Stimulated activated CD4-positive, alpha-beta T cell treated with anti-CD3 and anti-CD28 coated beads, Interleukin-4, amount 100 ng/mL, for 4 hours (primary cell): Measurements from ENCODE around the gene ATP7B.
"Not testable (repeated sequence)": the region's sequence is repeated elsewhere in the genome, so short reads cannot be mapped to it uniquely, and the experiment has no call there.

ENCODE experiments used
- DNase-seq, 2 experiments: peaks; one replicate each; pipeline ENCODE4 v3.0.0-alpha.2; 2020

ATP7B gene

GRCh38 chr13:52010890-52011631 is at the start of gene ATP7B:
Gene ATP7B (minus strand): TSS chr13:52011450. CDS start chr13:52011337, 113 bp downstream.
- DNase-seq = peak; percentile 2 to 23

GRCh38 chr13:52053460-52053859 is 42.2 kb upstream of the ATP7B start:
- DNase-seq = no peak

- DNase-seq = no peak
These were observed 40.1 kb upstream of the ATP7B start for GRCh38 chr13:52051400-52051799.

GRCh38 chr13:52048516-52048915 is 37.3 kb upstream of the ATP7B start:
- DNase-seq = no peak

GRCh38 chr13:52047463-52047862 is 36.2 kb upstream of the ATP7B start:
- no peak for DNase-seq

GRCh38 chr13:52043675-52044074 is 32.4 kb upstream of the ATP7B start:
- no peak for DNase-seq

GRCh38 chr13:52036037-52036436 is 24.8 kb upstream of the ATP7B start:
- no peak for DNase-seq

- no peak for DNase-seq
These were observed 23.5 kb upstream of the ATP7B start for GRCh38 chr13:52034616-52035226.

- DNase-seq = no peak
These were observed 21.8 kb upstream of the ATP7B start for GRCh38 chr13:52033039-52033438.

GRCh38 chr13:52030401-52030800 is 19.2 kb upstream of the ATP7B start:
- DNase-seq = not testable (repeated sequence)

- DNase-seq = no peak
These were observed 18.3 kb upstream of the ATP7B start for GRCh38 chr13:52029569-52029968.

- no peak for DNase-seq
These were observed 16.6 kb upstream of the ATP7B start for GRCh38 chr13:52027832-52028231.

- no peak for DNase-seq
These were observed 15.0 kb upstream of the ATP7B start for GRCh38 chr13:52026246-52026626.

- DNase-seq = no peak
These were observed 14.4 kb upstream of the ATP7B start for GRCh38 chr13:52025475-52026245.

- DNase-seq = no peak
These were observed 13.2 kb upstream of the ATP7B start, which contains the start of gene UTP14C for GRCh38 chr13:52024481-52024880. Gene UTP14C (plus strand): TSS chr13:52024691. CDS start chr13:52028805, 4,114 bp downstream.

- DNase-seq = no peak
These were observed 11.1 kb upstream of the ATP7B start for GRCh38 chr13:52022356-52022755.

- DNase-seq = no peak
These were observed 8.9 kb upstream of the ATP7B start for GRCh38 chr13:52020191-52020590.

- DNase-seq = no peak
These were observed 5.0 kb upstream of the ATP7B start for GRCh38 chr13:52016296-52016695.

GRCh38 chr13:52012512-52012836 is 1.2 kb upstream of the ATP7B start:
- no peak for DNase-seq

- DNase-seq = peak; percentile 99 to 100
These were observed 622 bp upstream of the ATP7B start, which contains the start of gene ALG11 for GRCh38 chr13:52011632-52012511. Gene ALG11 (plus strand): TSS chr13:52012398. CDS start chr13:52012419, 21 bp downstream.

- DNase-seq = no peak
These were observed 1.3 kb downstream of the ATP7B start for GRCh38 chr13:52009946-52010345.

GRCh38 chr13:52006523-52007245 is 4.6 kb downstream of the ATP7B start:
- no peak for DNase-seq
